ENCODE data around the gene CYP4A22. TPM values are rescaled to one million over a fixed set of nuclear protein-coding genes. Genes with fewer than 3 reads are reported as not detected.
"Not testable (repeated sequence)": the region's sequence is repeated elsewhere in the genome, so short reads cannot be mapped to it uniquely, and the experiment has no call there.

CYP4A22 gene
- total RNA-seq, 1 experiment from 2014 or later: not detected

DNA sequence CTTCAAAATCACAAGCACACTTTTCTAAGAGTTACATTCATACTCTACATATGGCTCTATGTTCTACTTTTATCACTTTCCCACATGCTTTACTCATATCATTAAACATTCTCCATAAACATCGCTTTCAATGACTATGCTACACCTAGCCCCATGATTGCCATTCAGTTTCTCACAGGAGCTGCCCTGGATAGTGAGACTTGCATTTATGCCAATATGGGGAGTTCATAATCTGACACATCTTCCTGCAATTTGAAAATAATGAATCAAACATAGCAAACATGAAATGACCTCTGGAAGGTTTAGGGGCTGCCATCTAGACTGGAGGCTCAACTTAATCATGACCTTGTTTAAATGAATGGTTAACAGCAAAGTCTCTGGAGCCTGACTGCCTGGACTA, 9.0 kb upstream of the CYP4A22 start:
- no peaks in the 10 kb centered on the region for H3K27me3 ChIP-seq (replicated peaks; ENCODE audit: control insufficient read depth, insufficient read depth, low read length)
- H3K4me3 Mint-ChIP-seq (ENCODE audit: unreplicated experiment): no peak overlapping the region
- no TSS peak for BruUV-seq (replicated peaks)
- H3K9me3 Mint-ChIP-seq (ENCODE audit: unreplicated experiment): no peaks in the 10 kb centered on the region
- intact Hi-C loops (cut with micrococcal nuclease; ENCODE audit: unreplicated experiment): no loop called here
- no peaks in the 10 kb centered on the region for H3K9me3 ChIP-seq
- ChIA-PET CTCF (no interaction called here), POLR2A (no interaction called here)
- DNase-seq: no peak
- no peak overlapping the region for H3K4me3 ChIP-seq (ENCODE audit: low read depth, low read length)
- TF ChIP-seq, protein P1, sequence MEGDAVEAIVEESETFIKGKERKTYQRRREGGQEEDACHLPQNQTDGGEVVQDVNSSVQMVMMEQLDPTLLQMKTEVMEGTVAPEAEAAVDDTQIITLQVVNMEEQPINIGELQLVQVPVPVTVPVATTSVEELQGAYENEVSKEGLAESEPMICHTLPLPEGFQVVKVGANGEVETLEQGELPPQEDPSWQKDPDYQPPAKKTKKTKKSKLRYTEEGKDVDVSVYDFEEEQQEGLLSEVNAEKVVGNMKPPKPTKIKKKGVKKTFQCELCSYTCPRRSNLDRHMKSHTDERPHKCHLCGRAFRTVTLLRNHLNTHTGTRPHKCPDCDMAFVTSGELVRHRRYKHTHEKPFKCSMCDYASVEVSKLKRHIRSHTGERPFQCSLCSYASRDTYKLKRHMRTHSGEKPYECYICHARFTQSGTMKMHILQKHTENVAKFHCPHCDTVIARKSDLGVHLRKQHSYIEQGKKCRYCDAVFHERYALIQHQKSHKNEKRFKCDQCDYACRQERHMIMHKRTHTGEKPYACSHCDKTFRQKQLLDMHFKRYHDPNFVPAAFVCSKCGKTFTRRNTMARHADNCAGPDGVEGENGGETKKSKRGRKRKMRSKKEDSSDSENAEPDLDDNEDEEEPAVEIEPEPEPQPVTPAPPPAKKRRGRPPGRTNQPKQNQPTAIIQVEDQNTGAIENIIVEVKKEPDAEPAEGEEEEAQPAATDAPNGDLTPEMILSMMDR (IDR thresholded peaks at IDR 0.05; ENCODE audit: insufficient read depth in 1 of 2, low read depth in 1 of 2, low read length in 1 of 2, severe bottlenecking in 1 of 2, unreplicated experiment in 1 of 2): no peak
- H3K4me1 ChIP-seq: no peaks in the 10 kb centered on the region
- H3K36me3 Mint-ChIP-seq (ENCODE audit: insufficient read depth, unreplicated experiment): no peaks in the 10 kb centered on the region
- H3K36me3 ChIP-seq (ENCODE audit: control insufficient read depth, insufficient read depth, low read length): no peaks in the 10 kb centered on the region
- peaks cover 2% of the 10 kb centered on the region for H3K27me3 Mint-ChIP-seq (ENCODE audit: insufficient read depth, unreplicated experiment)
- H3K27ac Mint-ChIP-seq (ENCODE audit: unreplicated experiment): no peak overlapping the region
- no peaks in the 10 kb centered on the region for H3K4me1 Mint-ChIP-seq (ENCODE audit: low read depth, unreplicated experiment)

DNA sequence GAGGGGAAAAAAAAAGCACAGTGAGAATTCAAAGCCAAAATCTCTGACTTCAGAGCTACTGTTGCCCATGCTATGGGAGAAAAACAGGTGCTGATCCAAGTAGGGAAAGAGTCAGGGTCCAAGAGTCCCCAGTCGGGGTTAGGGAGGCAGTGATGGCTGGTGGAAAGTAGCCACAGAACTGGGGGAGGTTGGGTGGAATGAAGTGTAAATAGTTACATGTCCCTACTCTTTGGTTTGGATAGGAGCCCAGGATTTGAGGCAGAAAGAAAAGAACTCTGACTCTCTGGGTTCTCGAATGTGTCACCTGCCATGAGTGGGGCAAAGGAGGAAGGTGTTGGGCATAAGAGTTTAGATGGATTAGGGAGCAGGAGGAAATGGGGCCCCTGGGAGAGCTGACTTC, 8.4 kb upstream of the CYP4A22 start:
- POLR2A ChIA-PET; H3K36me3 ChIP-seq (ENCODE audit: control insufficient read depth, insufficient read depth, low read length); H3K4me1 Mint-ChIP-seq (ENCODE audit: low read depth, unreplicated experiment); H3K4me3 ChIP-seq (ENCODE audit: low read depth, low read length); BruUV-seq (replicated peaks); H3K27me3 ChIP-seq (replicated peaks; ENCODE audit: control insufficient read depth, insufficient read depth, low read length); CTCF ChIA-PET; H3K27me3 Mint-ChIP-seq (ENCODE audit: insufficient read depth, unreplicated experiment); DNase-seq; intact Hi-C loops (cut with micrococcal nuclease; ENCODE audit: unreplicated experiment); H3K4me3 Mint-ChIP-seq (ENCODE audit: unreplicated experiment); H3K4me1 ChIP-seq; H3K9me3 ChIP-seq; H3K36me3 Mint-ChIP-seq (ENCODE audit: insufficient read depth, unreplicated experiment); H3K27ac Mint-ChIP-seq (ENCODE audit: unreplicated experiment); H3K9me3 Mint-ChIP-seq (ENCODE audit: unreplicated experiment): not testable (repeated sequence)

DNA sequence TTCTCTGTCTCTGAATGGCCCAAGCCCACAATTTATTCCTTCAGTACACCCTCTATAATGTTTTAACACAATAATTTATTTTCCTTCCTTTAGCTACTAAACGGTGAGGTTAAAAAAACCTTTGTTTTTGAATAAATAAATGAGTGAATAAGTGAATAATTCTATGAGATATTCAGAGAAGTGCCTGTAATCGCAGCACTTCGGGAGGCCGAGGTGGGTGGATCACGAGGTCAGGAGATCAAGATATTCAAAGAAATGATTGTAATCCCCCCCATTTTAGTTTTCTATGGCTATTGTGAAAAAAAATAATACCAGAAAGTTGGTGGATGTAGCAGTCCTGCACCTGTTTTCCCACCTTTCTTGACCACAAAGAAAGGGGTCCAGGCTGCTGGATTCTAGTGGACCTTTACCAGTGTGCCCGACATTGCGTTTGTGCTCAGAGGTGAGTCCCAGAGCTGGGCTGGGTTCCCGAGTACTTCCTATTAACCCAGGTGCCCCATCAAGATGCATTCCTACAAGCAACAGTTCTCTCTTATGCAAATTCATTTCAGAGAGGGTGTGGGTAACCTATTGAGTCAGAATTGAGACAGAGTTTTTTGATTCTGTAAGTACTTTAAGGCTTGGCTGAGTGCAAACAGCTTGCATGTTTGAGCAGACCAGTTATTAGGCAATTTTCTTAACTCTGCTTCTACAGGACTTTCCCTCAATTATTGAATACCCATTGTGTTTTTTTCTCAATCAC, 7.6 kb upstream of the CYP4A22 start:
- BruUV-seq (replicated peaks); CTCF ChIA-PET; POLR2A ChIA-PET; H3K27me3 Mint-ChIP-seq (ENCODE audit: insufficient read depth, unreplicated experiment); H3K27ac Mint-ChIP-seq (ENCODE audit: unreplicated experiment); H3K4me1 Mint-ChIP-seq (ENCODE audit: low read depth, unreplicated experiment); intact Hi-C loops (cut with micrococcal nuclease; ENCODE audit: unreplicated experiment); H3K4me1 ChIP-seq; H3K27me3 ChIP-seq (replicated peaks; ENCODE audit: control insufficient read depth, insufficient read depth, low read length); H3K4me3 ChIP-seq (ENCODE audit: low read depth, low read length); H3K9me3 ChIP-seq; H3K36me3 ChIP-seq (ENCODE audit: control insufficient read depth, insufficient read depth, low read length); H3K4me3 Mint-ChIP-seq (ENCODE audit: unreplicated experiment); H3K9me3 Mint-ChIP-seq (ENCODE audit: unreplicated experiment); H3K36me3 Mint-ChIP-seq (ENCODE audit: insufficient read depth, unreplicated experiment); DNase-seq: not testable (repeated sequence)

DNA sequence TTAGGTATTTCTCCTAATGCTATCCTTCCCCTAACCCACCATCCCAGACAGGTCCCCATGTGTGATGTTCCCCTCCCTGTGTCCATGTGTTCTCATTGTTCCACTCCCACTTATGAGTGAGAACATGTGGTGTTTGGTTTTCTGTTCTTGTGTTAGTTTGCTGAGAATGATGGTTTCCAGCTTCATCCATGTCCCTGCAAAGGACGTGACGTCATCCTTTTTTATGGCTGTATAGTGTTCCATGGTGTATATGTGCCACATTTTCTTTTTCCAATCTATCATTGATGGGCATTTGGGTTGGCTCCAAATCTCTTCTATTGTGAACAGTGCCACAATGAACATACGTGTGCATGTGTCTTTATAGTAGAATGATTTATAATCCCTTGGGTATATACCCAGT, 4.6 kb upstream of the CYP4A22 start:
- POLR2A ChIA-PET; CTCF ChIA-PET; BruUV-seq (replicated peaks); H3K27me3 ChIP-seq (replicated peaks; ENCODE audit: control insufficient read depth, insufficient read depth, low read length); H3K27me3 Mint-ChIP-seq (ENCODE audit: insufficient read depth, unreplicated experiment); H3K4me1 ChIP-seq; intact Hi-C loops (cut with micrococcal nuclease; ENCODE audit: unreplicated experiment); H3K4me1 Mint-ChIP-seq (ENCODE audit: low read depth, unreplicated experiment); DNase-seq; H3K27ac Mint-ChIP-seq (ENCODE audit: unreplicated experiment); H3K9me3 Mint-ChIP-seq (ENCODE audit: unreplicated experiment); H3K4me3 Mint-ChIP-seq (ENCODE audit: unreplicated experiment); H3K4me3 ChIP-seq (ENCODE audit: low read depth, low read length); H3K9me3 ChIP-seq; H3K36me3 ChIP-seq (ENCODE audit: control insufficient read depth, insufficient read depth, low read length); H3K36me3 Mint-ChIP-seq (ENCODE audit: insufficient read depth, unreplicated experiment): not testable (repeated sequence)

Data from Caco-2 (cell line).